OCI-LY1 (cell line): Measurements from ENCODE around the gene ZBTB7C.

Experiments used
- H2AFZ ChIP-seq: fragments of 200-600 bp; sonication (generic), shearing (Covaris generic); 2 replicates; pipeline ENCODE4 v1.6.0; 2014; ENCODE audit warnings: antibody characterized with exemption, mild to moderate bottlenecking, low read length
- H3F3A ChIP-seq: fragments of 200-600 bp; sonication (generic), shearing (Covaris generic); 2 replicates; pipeline ENCODE4 v1.6.0; 2014; ENCODE audit warnings: mild to moderate bottlenecking, antibody characterized with exemption, low read length, moderate library complexity; ENCODE audit not compliant: insufficient read depth
- H3K27ac ChIP-seq: fragments of 200-600 bp; sonication (generic); 2 replicates; pipeline ENCODE4 v1.5.1; 2014; ENCODE audit warnings: low read length, mixed run types, mild to moderate bottlenecking, low read depth; ENCODE audit not compliant: poor library complexity, severe bottlenecking
- H3K27me3 ChIP-seq: fragments of 200-600 bp; sonication (generic); 2 replicates; pipeline ENCODE4 v1.6.0; 2014; ENCODE audit warnings: antibody characterized with exemption, mild to moderate bottlenecking, low read length, moderate library complexity; ENCODE audit not compliant: insufficient read depth
- H3K36me3 ChIP-seq: fragments of 200-600 bp; sonication (generic); 2 replicates; pipeline ENCODE4 v1.6.1; 2014; ENCODE audit warnings: mild to moderate bottlenecking, antibody characterized with exemption, low read length, moderate library complexity, mixed read lengths; ENCODE audit not compliant: insufficient read depth
- H3K4me1 ChIP-seq: fragments of 200-600 bp; sonication (generic); 2 replicates; pipeline ENCODE4 v1.5.1; 2014; ENCODE audit warnings: mild to moderate bottlenecking, low read length, moderate library complexity; ENCODE audit not compliant: insufficient read depth, severe bottlenecking
- H3K4me2 ChIP-seq: fragments of 200-600 bp; sonication (generic), shearing (Covaris generic); 2 replicates; pipeline ENCODE4 v1.6.1; 2014; ENCODE audit warnings: low read length
- H3K4me3 ChIP-seq: fragments of 200-600 bp; sonication (generic); 2 replicates; pipeline ENCODE4 v1.5.1; 2014; ENCODE audit warnings: low read length, low read depth, mild to moderate bottlenecking, mixed read lengths; ENCODE audit not compliant: poor library complexity, severe bottlenecking
- H3K79me2 ChIP-seq: fragments of 200-600 bp; shearing (Covaris generic); 2 replicates; pipeline ENCODE4 v1.6.1; 2016; ENCODE audit warnings: mixed run types, low read length, mixed read lengths; ENCODE audit not compliant: insufficient read depth
- H3K9ac ChIP-seq: fragments of 200-600 bp; sonication (generic), shearing (Covaris generic); 2 replicates; pipeline ENCODE4 v1.6.1; 2014; ENCODE audit warnings: mild to moderate bottlenecking, low read length, mixed read lengths
- H3K9me2 ChIP-seq: fragments of 200-600 bp; sonication (generic), shearing (Covaris generic); 2 replicates; pipeline ENCODE4 v1.6.1; 2014; ENCODE audit warnings: low read depth, mild to moderate bottlenecking, low read length, mixed read lengths
- H3K9me3 ChIP-seq: fragments of 200-600 bp; shearing (Covaris generic); 2 replicates; pipeline ENCODE4 v1.6.1; 2014; ENCODE audit warnings: low read length, mixed read lengths
- H4K20me1 ChIP-seq: fragments of 200-600 bp; sonication (generic), shearing (Covaris generic); 2 replicates; pipeline ENCODE4 v1.6.0; 2016; ENCODE audit warnings: mild to moderate bottlenecking, low read length; ENCODE audit not compliant: insufficient read depth
- EZH2 ChIP-seq: fragments of 200-600 bp; sonication (generic), shearing (Covaris generic); IDR thresholded peaks from 2 replicates; pipeline ENCODE4 v1.8.0; 2017; ENCODE audit warnings: borderline replicate concordance, mixed run types, mild to moderate bottlenecking, antibody characterized with exemption, low read length, moderate library complexity, mixed read lengths
- TF ChIP-seq, protein P1 (sequence below): fragments of 200-600 bp; sonication (generic), shearing (Covaris generic); IDR thresholded peaks from 2 replicates; pipeline ENCODE4 v1.5.1; 2017; ENCODE audit warnings: mild to moderate bottlenecking, antibody characterized with exemption, low read length, moderate library complexity, mixed read lengths

The ZBTB7C gene

DNA sequence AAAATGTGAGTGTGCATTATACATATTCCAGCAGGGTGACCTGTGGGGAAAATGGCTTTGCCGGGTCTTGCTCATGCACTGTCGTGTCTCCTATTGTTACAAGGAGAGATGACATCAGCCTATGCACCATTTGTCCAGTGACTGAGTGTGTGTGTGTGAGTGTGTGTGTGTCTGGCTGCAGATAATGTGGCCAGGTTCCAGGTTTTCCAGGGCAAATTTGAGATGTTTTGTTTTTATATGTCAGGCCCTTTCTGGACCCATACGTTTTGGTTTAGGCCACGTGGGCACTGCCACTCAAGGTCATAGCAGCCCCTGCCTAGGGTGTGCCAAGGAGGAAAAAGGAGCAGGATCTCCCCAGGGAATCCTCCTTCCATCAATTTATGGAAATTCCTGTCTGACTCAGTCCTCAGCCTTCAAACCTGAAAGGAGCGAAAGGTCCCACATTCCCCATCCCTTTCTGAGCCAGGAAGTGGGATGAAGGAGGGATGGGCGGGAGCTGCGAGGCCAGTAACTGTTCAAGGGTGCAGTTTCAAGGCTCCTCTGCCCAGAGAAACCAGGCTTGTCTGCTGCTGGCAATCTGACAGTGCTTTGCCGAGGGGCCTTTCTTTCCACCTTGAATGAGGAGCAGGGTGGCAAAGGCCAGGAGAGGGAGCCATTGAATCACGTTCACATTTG is 385.7 kb downstream of the ZBTB7C start:
- H3K27ac ChIP-seq = no peak overlapping the region
- H2AFZ ChIP-seq = no peak overlapping the region

DNA sequence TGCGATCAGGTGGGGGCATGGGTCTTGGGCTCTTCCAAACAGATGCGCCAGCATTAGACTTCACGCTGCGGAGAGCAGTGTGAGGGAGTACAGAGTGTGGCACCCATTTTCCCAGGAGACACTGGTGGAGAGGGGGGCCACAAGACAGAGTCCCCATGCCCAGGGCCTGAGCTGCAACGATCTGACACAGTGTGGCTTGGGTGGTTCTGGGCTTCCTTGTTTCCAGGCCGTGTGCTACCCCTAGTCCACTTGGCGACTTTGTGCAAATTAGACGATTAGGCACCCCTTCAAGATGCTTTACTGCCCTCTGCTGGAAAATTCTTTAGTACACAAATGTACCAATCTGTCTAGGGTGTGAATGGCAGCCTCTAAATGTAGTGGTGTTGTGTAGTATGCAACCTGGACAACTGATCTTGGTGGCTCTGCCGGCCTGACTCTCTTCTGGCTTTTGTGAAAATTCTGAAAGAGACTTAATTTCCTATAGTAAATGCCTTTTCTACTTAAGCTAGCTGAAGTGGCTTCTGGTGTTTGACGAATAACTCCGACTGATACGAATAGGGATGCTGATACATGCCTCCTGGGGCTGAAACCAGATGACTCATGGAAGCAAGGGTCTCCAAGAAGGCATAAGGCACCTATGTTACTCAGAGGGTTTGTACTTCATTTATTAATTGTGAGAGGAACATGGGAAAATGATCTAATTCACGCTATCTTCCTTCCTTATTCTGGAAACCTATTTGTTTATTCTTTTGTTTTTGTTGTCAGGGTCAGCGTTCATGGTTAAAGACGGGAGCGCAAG is 386.5 kb downstream of the ZBTB7C start:
- no peaks in the 10 kb centered on the region for H3K36me3 ChIP-seq
- no peak overlapping the region for H2AFZ ChIP-seq
- peaks cover 3% of the 10 kb centered on the region; the same call in 1 of the 2 replicates for H3K27me3 ChIP-seq
- no peaks in the 10 kb centered on the region for H3K9me2 ChIP-seq
- no peaks in the 10 kb centered on the region for H3K4me1 ChIP-seq
- H3K79me2 ChIP-seq = no peaks in the 10 kb centered on the region
- no peak overlapping the region for H3K9ac ChIP-seq
- no peak overlapping the region for H3K4me3 ChIP-seq
- no peak for TF ChIP-seq EZH2
- TF ChIP-seq, protein P1, sequence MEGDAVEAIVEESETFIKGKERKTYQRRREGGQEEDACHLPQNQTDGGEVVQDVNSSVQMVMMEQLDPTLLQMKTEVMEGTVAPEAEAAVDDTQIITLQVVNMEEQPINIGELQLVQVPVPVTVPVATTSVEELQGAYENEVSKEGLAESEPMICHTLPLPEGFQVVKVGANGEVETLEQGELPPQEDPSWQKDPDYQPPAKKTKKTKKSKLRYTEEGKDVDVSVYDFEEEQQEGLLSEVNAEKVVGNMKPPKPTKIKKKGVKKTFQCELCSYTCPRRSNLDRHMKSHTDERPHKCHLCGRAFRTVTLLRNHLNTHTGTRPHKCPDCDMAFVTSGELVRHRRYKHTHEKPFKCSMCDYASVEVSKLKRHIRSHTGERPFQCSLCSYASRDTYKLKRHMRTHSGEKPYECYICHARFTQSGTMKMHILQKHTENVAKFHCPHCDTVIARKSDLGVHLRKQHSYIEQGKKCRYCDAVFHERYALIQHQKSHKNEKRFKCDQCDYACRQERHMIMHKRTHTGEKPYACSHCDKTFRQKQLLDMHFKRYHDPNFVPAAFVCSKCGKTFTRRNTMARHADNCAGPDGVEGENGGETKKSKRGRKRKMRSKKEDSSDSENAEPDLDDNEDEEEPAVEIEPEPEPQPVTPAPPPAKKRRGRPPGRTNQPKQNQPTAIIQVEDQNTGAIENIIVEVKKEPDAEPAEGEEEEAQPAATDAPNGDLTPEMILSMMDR = peak; percentile 69
- no peaks in the 10 kb centered on the region for H3K9me3 ChIP-seq
- no peak overlapping the region for H3K4me2 ChIP-seq
- no peaks in the 10 kb centered on the region for H4K20me1 ChIP-seq
- no peak overlapping the region for H3K27ac ChIP-seq
- H3F3A ChIP-seq = no peaks in the 10 kb centered on the region

More for the DNA sequence above, 385.7 kb downstream of the ZBTB7C start:
- TF ChIP-seq, protein P1 = peak; percentile 35
- TF ChIP-seq EZH2 = no peak
- Histone ChIP-seq H3K79me2 (no peaks in the 10 kb centered on the region), H3K9me2 (no peaks in the 10 kb centered on the region), H3K4me2 (no peak overlapping the region), H3K9me3 (no peaks in the 10 kb centered on the region), H3K4me3 (no peak overlapping the region), H3F3A (no peaks in the 10 kb centered on the region), H3K36me3 (no peaks in the 10 kb centered on the region), H3K9ac (no peak overlapping the region), H3K4me1 (no peaks in the 10 kb centered on the region), H4K20me1 (no peaks in the 10 kb centered on the region), H3K27me3 (peaks cover 3% of the 10 kb centered on the region; the same call in 1 of the 2 replicates)

DNA sequence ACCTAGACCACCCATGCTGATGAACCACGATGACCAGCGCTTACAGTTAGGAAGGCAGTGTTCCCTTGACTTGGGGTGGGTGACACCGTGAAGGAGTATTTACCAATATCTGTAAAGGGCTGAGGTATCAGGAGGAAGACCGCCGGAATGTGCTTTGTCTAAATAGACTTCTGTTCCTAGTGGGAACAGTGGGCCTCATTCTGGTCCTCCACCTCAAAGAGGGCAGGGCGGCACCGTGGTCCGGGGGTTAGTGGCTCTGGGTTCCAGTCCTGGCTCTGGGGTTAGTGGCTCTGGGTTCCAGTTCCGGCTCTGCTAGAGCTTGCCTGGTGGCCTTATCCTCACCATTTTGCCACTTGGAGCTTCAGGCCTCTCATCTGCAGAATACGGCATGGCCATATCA is 387.2 kb downstream of the ZBTB7C start:
- no peak overlapping the region for H2AFZ ChIP-seq
- TF ChIP-seq, protein P1 = no peak
- TF ChIP-seq EZH2 = no peak

More for the DNA sequence above, 387.2 kb downstream of the ZBTB7C start:
- Histone ChIP-seq H3K27me3 (peaks cover 3% of the 10 kb centered on the region; the same call in 1 of the 2 replicates), H4K20me1 (no peaks in the 10 kb centered on the region), H3K9me2 (no peaks in the 10 kb centered on the region), H3K4me3 (no peak overlapping the region), H3F3A (no peaks in the 10 kb centered on the region), H3K27ac (no peak overlapping the region), H3K4me2 (no peak overlapping the region), H3K79me2 (no peaks in the 10 kb centered on the region), H3K9ac (no peak overlapping the region), H3K9me3 (no peaks in the 10 kb centered on the region), H3K36me3 (no peaks in the 10 kb centered on the region), H3K4me1 (no peaks in the 10 kb centered on the region)
